Activated CD4-positive, alpha-beta T cell treated with anti-CD3 and anti-CD28 coated beads, Interleukin-2, amount 10 ng/mL, durations not matched to agents 7 days and 5 days (primary cell): ENCODE results near the gene DNA2. TPM values are rescaled to one million over a fixed set of nuclear protein-coding genes. Genes with fewer than 3 reads are reported as not detected.
"Not testable (repeated sequence)": the region's sequence is repeated elsewhere in the genome, so short reads cannot be mapped to it uniquely, and the experiment has no call there.

Experiments
- CTCF ChIA-PET: fragments of 350-600 bp; sonication (Branson Sonifier 250); formaldehyde crosslinking; loops from one replicate; lab custom pipeline; 2021; ENCODE audit warnings: antibody characterized with exemption; lab: Charles Lee
- POLR2A ChIA-PET: fragments of 350-600 bp; sonication (Branson Sonifier 250); formaldehyde crosslinking; loops from one replicate; lab custom pipeline; 2021; ENCODE audit warnings: antibody characterized with exemption; lab: Charles Lee
- DNase-seq: peaks from one replicate; pipeline ENCODE4 v3.0.0-alpha.2; 2020
- H3K27ac Mint-ChIP-seq: one replicate; pipeline ENCODE4 v1.8.0; 2021; ENCODE audit warnings: mild to moderate bottlenecking, moderate library complexity, mixed read lengths
- H3K27me3 Mint-ChIP-seq: one replicate; pipeline ENCODE4 v1.8.0; 2021; ENCODE audit warnings: mixed read lengths
- H3K36me3 Mint-ChIP-seq: one replicate; pipeline ENCODE4 v1.8.0; 2021; ENCODE audit warnings: low read depth, mixed read lengths
- H3K4me1 Mint-ChIP-seq: one replicate; pipeline ENCODE4 v1.8.0; 2021; ENCODE audit warnings: mixed read lengths
- H3K4me3 Mint-ChIP-seq: one replicate; pipeline ENCODE4 v1.8.0; 2021; ENCODE audit warnings: mild to moderate bottlenecking, moderate library complexity, mixed read lengths
- H3K9me3 Mint-ChIP-seq: one replicate; pipeline ENCODE4 v1.8.0; 2021; ENCODE audit warnings: mixed read lengths
- total RNA-seq, 2 experiments: library from RNA; stranded (reverse); gene quantifications; one replicate each; pipeline ENCODE4 v1.2.3, GENCODE V29; 2021

Gene DNA2
- total RNA-seq, 2 experiments from 2014 or later, result 28.4 to 30.3 TPM

DNA sequence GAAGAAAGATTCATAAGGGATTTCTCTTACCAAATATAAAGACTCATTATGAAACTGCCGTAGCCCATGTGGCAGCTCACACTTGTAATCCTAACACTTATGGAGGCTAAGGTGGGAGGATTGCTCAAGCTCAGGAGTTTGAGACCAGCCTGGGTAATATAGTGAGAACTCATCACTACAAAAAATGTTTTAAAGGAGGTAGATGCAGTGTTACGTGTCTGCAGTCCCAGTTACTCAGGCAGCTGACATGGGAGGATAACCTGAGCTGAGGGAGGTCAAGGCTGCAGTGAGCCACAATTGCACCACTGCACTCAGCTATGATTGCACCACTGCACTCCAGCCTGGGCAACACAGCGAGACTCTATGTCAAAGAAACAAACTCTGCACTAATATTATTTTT lies 18.1 kb upstream of the DNA2 start:
- Mint-ChIP-seq H3K4me1 (no peaks in the 10 kb centered on the region), H3K36me3 (peaks cover 16% of the 10 kb centered on the region), H3K9me3 (no peaks in the 10 kb centered on the region), H3K27ac (no peak overlapping the region), H3K27me3 (no peaks in the 10 kb centered on the region), H3K4me3 (no peak overlapping the region)
- ChIA-PET POLR2A (no interaction called here), CTCF (interaction anchor here (0.6 to 1.1 kb wide), 2 partner anchors 10 to 401 kb away, joined by 4 to 9 read pairs; no protein-coding TSS in a partner anchor)
- no peak for DNase-seq

DNA sequence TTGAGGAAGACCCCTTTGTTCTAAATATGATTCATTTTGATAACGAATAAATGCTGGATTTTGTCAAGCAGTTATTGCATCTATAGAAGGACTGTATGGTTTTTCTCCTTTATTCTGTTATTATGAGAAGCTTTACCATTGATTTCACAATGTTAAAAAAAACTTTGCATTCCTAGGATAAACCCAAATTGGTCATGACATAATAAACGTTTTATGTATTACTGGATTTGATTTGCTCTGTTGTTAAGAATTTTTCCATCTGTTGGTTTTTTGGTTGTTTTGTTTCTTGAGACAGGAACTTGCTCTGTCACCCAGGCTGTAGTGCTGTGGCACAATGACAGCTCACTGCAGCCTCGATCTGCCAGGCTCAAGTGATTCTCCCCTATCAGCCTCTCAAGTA lies 2.2 kb upstream of the DNA2 start:
- H3K36me3 Mint-ChIP-seq, result peaks cover 15% of the 10 kb centered on the region
- H3K4me1 Mint-ChIP-seq, result peaks cover 29% of the 10 kb centered on the region
- no peak for DNase-seq
- no peaks in the 10 kb centered on the region for H3K9me3 Mint-ChIP-seq
- H3K4me3 Mint-ChIP-seq, result no peak overlapping the region
- H3K27me3 Mint-ChIP-seq, result no peaks in the 10 kb centered on the region
- ChIA-PET CTCF (no interaction called here), POLR2A (no interaction called here)
- H3K27ac Mint-ChIP-seq, result no peak overlapping the region

DNA sequence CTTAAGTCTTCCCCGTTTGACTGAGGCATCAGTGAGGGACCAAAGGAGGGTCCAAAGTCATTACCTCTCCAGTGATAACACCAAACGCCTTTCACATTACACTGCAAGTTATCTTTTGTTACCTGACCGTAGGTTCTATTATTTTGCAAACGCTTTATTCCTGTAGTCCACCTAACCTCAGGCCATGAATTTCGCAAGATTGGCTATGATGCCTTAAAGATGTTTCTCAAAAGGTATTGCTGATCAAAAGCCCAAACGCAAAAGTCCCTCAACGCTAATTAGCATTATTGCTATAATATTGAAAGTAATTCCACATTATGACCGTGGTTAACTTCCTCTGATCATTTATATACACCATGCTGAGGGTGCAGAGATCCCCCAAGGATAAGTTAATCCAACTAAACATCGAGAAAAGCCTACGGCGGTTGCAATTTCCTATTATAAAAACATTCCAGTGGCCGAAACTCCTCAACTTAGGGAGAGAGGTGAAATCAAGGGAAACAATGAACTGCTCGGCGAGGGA lies 649 bp downstream of the DNA2 start:
- Mint-ChIP-seq H3K27me3 (no peaks in the 10 kb centered on the region), H3K27ac (peak overlapping the region; percentile 97), H3K4me1 (peaks cover 29% of the 10 kb centered on the region), H3K36me3 (peaks cover 26% of the 10 kb centered on the region), H3K9me3 (no peaks in the 10 kb centered on the region), H3K4me3 (peak overlapping the region; percentile 97)
- CTCF ChIA-PET, result interaction anchor here (0.9 kb wide), 1 partner anchor 80 kb away, joined by 3 read pairs; no protein-coding TSS in a partner anchor
- POLR2A ChIA-PET, result interaction anchor here (0.7 kb wide), 1 partner anchor 228 kb away, joined by 3 read pairs; no protein-coding TSS in a partner anchor
- DNase-seq, result no peak

DNA sequence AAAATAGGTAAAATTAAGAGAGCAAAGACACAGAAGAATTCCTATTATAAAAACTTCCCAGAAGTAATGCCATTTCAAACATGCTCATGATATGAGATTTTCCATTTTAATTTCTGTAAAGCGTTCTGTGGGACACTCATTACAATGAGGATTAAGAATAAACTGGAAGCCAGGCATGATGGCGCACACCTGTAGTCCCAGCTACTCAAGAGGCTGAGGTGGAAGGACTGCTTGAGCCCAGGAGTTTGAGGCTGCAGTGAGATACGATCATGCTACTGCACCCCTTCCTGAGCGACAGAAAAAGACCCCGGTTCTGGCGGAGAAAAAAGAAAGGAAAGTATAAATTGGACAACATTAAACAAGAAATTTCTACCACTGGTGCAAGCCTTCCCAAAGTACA lies 1.5 kb downstream of the DNA2 start:
- Mint-ChIP-seq H3K9me3 (no peaks in the 10 kb centered on the region), H3K4me1 (peaks cover 29% of the 10 kb centered on the region), H3K36me3 (peaks cover 32% of the 10 kb centered on the region), H3K27me3 (no peaks in the 10 kb centered on the region), H3K4me3 (peak overlapping the region; percentile 97), H3K27ac (peak overlapping the region; percentile 64)
- POLR2A ChIA-PET, result interaction anchor here (0.7 kb wide), 1 partner anchor 228 kb away, joined by 3 read pairs; no protein-coding TSS in a partner anchor
- no peak for DNase-seq
- CTCF ChIA-PET, result interaction anchor here (1.2 kb wide), 2 partner anchors 26 to 63 kb away, joined by 3 read pairs; partner anchors contain the start of gene RUFY2

DNA sequence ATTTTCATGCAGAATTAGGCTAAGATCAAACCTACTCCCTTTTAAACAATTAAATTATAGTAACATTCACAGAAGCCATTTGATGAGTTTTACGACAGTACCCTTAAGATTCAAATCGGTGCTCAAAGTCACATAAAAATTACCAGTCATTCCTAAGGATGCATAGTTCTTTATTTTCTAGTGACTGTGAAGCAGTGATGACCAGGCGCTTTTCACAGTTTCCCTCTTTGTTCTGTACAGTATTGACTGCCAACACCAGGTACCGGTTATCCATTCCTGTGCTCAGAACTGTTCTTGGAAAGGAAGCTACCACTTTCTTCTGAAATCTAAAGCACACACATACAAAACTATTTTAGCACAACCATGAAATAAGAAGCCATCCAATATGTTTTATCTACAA lies 1.9 kb downstream of the DNA2 start:
- H3K36me3 Mint-ChIP-seq, result peaks cover 34% of the 10 kb centered on the region
- ChIA-PET CTCF (interaction anchor here (0.6 to 1.2 kb wide), 4 partner anchors 26 to 69 kb away, joined by 3 to 5 read pairs (median 4); partner anchors contain the start of gene RUFY2), POLR2A (no interaction called here)
- no peak for DNase-seq
- no peaks in the 10 kb centered on the region for H3K9me3 Mint-ChIP-seq
- H3K27ac Mint-ChIP-seq, result peak overlapping the region; percentile 64
- H3K4me1 Mint-ChIP-seq, result peaks cover 31% of the 10 kb centered on the region
- no peaks in the 10 kb centered on the region for H3K27me3 Mint-ChIP-seq
- H3K4me3 Mint-ChIP-seq, result peak overlapping the region; percentile 97

DNA sequence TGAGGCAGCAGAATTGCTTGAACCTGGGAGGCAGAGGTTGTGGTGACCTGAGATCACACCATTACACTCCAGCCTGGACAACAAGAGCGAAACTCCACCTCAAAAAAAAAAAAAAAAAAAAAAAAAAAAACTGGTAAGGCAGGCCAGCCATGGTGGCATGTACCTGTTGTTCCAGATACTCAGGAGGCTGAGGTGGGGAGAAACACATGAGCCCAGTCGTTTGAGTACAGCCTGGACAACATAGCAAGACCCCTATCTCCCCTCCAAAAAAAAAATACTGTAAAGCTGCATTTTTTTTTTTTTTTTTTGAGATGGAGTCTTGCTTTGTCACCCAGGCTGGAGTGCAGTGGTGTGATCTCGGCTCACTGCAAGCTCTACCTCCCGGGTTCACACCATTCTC lies 7.0 kb downstream of the DNA2 start:
- POLR2A ChIA-PET, H3K4me3 Mint-ChIP-seq, H3K27me3 Mint-ChIP-seq, H3K9me3 Mint-ChIP-seq, H3K4me1 Mint-ChIP-seq, H3K27ac Mint-ChIP-seq, DNase-seq: not testable (repeated sequence)
- peaks cover 44% of the 10 kb centered on the region for H3K36me3 Mint-ChIP-seq
- CTCF ChIA-PET, result interaction anchor here (0.6 kb wide), 1 partner anchor 522 kb away, joined by 4 read pairs; no protein-coding TSS in a partner anchor

DNA sequence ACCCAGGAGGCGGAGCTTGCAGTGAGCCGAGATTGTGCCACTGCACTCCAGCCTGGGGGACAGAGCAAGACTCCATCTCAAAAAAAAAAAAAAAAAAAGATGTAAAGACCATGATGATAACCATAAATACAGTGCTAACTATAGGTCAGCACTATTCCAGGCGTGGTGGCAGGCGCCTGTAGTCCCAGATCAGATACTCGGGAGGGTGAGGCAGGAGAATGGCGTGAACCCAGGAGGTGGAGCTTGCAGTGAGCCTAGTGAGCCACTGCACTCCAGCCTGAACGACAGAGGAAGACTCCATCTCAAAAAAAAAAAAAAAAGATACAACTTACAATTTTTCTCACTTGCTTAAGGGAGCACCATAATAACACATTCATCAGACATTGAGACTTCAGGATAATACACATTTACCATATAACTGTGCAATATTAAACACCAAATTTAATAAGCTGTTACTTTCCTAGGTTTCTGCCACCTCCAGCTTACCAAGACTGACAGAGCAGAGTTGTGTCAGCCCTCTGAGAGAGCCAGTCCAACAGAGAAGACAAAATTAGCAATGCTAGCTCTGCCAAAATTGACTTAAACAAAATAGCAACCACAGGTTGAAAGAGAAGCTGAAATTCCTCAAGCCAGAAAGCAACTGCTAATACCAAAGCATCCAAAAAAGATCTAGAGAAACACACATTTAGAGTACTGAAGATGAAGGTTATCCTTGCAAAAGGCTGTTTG lies 8.2 kb downstream of the DNA2 start:
- Mint-ChIP-seq H3K27ac (no peak overlapping the region), H3K4me3 (no peak overlapping the region), H3K36me3 (peaks cover 41% of the 10 kb centered on the region), H3K4me1 (peaks cover 2% of the 10 kb centered on the region), H3K9me3 (no peaks in the 10 kb centered on the region), H3K27me3 (no peaks in the 10 kb centered on the region)
- POLR2A ChIA-PET, result no interaction called here
- CTCF ChIA-PET, result interaction anchor here (0.6 to 1.8 kb wide), 4 partner anchors 18 to 470 kb away, joined by 3 to 6 read pairs (median 4); partner anchors contain the start of gene RUFY2
- DNase-seq, result no peak

DNA sequence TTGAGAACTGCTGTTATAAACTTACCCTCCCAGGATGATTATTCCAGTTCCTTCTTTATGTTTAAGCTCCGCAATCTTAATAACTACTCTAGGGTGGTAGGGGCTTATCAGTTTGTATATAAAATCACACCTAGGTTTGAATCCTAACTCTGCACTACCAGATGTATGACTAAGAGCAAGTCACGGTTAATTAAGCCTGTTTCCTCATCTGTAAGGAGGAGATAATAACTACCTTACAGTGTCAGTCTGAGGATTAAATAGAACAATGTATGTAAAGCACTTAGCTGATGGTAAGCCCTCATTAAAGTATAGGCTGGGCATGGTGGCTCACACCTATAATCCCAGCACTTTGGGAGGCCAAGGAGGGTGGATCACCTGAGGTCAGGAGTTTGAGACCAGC lies 9.2 kb downstream of the DNA2 start:
- no peaks in the 10 kb centered on the region for H3K27me3 Mint-ChIP-seq
- peaks cover 38% of the 10 kb centered on the region for H3K36me3 Mint-ChIP-seq
- no peaks in the 10 kb centered on the region for H3K9me3 Mint-ChIP-seq
- no peak for DNase-seq
- no peak overlapping the region for H3K4me3 Mint-ChIP-seq
- ChIA-PET CTCF (interaction anchor here (0.8 to 1.8 kb wide), 2 partner anchors 17 to 22 kb away, joined by 3 to 6 read pairs; no protein-coding TSS in a partner anchor), POLR2A (no interaction called here)
- H3K4me1 Mint-ChIP-seq, result peaks cover 2% of the 10 kb centered on the region
- no peak overlapping the region for H3K27ac Mint-ChIP-seq

DNA sequence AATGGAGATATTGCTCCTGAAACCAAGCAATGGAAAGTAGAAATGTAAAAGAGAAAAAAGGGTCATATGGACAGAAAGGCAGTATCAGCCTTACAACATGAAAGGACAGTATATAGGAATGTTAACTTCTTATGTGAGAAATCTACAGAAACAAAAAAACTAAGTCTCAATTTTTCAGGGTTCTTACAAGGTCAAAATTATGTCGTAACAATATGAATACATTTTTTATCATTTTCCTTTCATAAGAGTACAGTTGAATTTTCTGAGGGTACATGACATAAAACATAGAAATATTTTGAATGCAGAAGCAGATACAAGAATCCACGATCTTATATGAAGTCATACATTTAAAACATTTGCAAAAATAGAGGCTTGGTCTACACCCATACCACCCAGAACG lies 10.7 kb downstream of the DNA2 start:
- H3K27me3 Mint-ChIP-seq, result no peaks in the 10 kb centered on the region
- H3K36me3 Mint-ChIP-seq, result peaks cover 41% of the 10 kb centered on the region
- DNase-seq, result no peak
- ChIA-PET POLR2A (no interaction called here), CTCF (no interaction called here)
- no peak overlapping the region for H3K27ac Mint-ChIP-seq
- no peak overlapping the region for H3K4me3 Mint-ChIP-seq
- H3K4me1 Mint-ChIP-seq, result peaks cover 2% of the 10 kb centered on the region
- H3K9me3 Mint-ChIP-seq, result no peaks in the 10 kb centered on the region

DNA sequence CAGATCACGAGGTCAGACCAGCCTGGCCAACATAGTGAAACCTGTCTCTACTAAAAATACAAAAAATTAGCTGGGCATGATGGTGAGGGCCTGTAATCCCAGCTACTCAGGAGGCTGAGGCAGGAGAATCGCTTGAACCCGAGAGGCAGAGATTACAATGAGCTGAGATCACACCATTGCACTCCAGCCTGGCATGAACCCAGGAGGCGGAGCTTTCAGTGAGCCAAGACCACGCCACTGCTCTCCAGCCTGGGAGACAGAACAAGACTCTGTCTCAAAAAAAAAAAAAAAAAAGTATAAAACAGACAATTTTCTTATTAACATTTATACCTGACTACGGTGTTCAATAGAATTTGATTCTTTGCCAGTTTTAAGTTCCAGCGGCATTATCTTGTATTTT lies 22.1 kb downstream of the DNA2 start:
- H3K9me3 Mint-ChIP-seq, H3K4me3 Mint-ChIP-seq, POLR2A ChIA-PET, DNase-seq, H3K27ac Mint-ChIP-seq, H3K27me3 Mint-ChIP-seq, H3K4me1 Mint-ChIP-seq: not testable (repeated sequence)
- CTCF ChIA-PET, result interaction anchor here (0.6 kb wide), 1 partner anchor 31 kb away, joined by 5 read pairs; no protein-coding TSS in a partner anchor
- peaks cover 25% of the 10 kb centered on the region for H3K36me3 Mint-ChIP-seq

DNA sequence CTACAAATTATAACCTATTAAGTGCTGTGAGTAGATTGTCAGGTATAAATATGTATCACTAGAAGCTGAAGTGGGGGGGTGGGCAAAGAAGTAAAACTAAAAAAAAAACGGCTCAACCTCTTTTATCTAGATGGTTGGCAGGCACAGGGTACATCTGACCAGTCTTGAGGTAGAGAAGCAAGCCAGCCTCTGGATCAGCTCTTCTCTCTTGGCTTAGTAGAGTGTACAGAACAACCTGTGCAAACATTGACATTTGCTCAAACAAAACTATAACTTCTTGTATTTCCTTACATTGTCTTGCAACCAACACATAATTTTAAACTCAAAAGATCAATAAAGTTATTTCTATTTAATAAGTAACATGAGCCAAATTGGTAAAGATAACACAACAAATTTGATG lies 25.6 kb downstream of the DNA2 start:
- Mint-ChIP-seq H3K36me3 (peaks cover 20% of the 10 kb centered on the region), H3K27me3 (no peaks in the 10 kb centered on the region), H3K4me1 (no peaks in the 10 kb centered on the region), H3K4me3 (no peak overlapping the region), H3K27ac (peak overlapping the region; percentile 60), H3K9me3 (no peaks in the 10 kb centered on the region)
- no peak for DNase-seq
- ChIA-PET POLR2A (no interaction called here), CTCF (interaction anchor here (1.3 to 1.6 kb wide), 2 partner anchors 17 to 31 kb away, joined by 3 to 6 read pairs; no protein-coding TSS in a partner anchor)

DNA sequence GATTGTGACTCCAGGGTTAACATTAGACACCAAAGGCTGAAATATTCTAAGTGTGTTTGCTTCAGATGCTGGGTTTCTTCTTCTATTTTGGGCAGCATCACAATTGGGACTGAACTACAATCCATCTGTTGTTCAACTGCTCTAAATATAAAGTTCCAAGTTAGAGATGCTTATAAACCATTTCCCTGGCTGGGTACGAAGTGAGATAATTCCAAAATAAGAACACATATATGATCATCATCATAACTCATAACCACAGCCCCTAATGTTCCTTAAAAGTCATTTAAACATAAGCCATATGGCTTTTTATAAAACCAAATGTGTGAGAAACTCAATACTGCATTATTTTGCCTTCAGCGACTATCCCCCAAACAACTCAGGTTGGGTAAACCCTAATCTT lies 28.8 kb downstream of the DNA2 start:
- DNase-seq, result no peak
- Mint-ChIP-seq H3K27ac (no peak overlapping the region), H3K9me3 (no peaks in the 10 kb centered on the region), H3K4me1 (no peaks in the 10 kb centered on the region), H3K36me3 (peaks cover 16% of the 10 kb centered on the region), H3K4me3 (no peak overlapping the region), H3K27me3 (no peaks in the 10 kb centered on the region)
- CTCF ChIA-PET, result interaction anchor here (1.4 kb wide), 1 partner anchor 27 kb away, joined by 3 read pairs; no protein-coding TSS in a partner anchor
- POLR2A ChIA-PET, result no interaction called here

DNA sequence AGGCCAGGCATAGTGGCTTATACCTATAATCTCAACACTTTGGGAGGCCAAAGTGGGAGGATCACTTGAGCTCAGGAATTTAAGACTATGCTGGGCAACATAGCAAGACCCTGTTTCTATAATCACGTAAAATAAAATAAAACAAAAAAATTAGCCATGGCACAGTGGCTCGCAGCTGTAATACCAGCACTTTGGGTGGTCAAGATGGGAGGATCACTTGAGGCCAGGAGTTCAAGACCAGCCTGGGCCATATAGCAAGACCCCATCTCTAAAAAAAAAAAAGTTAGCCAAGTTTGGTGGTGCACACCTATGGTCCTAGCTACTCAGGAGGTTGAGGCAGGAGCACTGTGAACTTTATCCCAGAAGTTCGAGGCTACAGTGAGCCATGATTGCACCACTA lies 30.9 kb downstream of the DNA2 start:
- Mint-ChIP-seq H3K4me3 (no peak overlapping the region), H3K27me3 (no peaks in the 10 kb centered on the region), H3K4me1 (peaks cover 6% of the 10 kb centered on the region), H3K9me3 (no peaks in the 10 kb centered on the region), H3K36me3 (peaks cover 20% of the 10 kb centered on the region), H3K27ac (no peak overlapping the region)
- CTCF ChIA-PET, result interaction anchor here (0.5 to 1.6 kb wide), 4 partner anchors 8 to 33 kb away, joined by 3 to 4 read pairs (median 3); no protein-coding TSS in a partner anchor
- DNase-seq, result no peak
- POLR2A ChIA-PET, result no interaction called here
